GM19467 (cell line): ENCODE results near the gene JARID2.

ENCODE experiments used
- ATAC-seq: cut with Tn5 transposase; IDR thresholded peaks from one replicate; pipeline ENCODE4 v1.9.1; 2021; ENCODE audit warnings: mild to moderate bottlenecking, moderate library complexity; ENCODE audit not compliant: unreplicated experiment

The JARID2 gene

GRCh38 chr6:15368873-15369272 is 123.0 kb downstream of the JARID2 start:
- ATAC-seq, result no peak

GRCh38 chr6:15369838-15370237 is 124.0 kb downstream of the JARID2 start:
- no peak for ATAC-seq

GRCh38 chr6:15370733-15371671 is 125.1 kb downstream of the JARID2 start:
- ATAC-seq, result no peak

GRCh38 chr6:15372932-15373331 is 127.1 kb downstream of the JARID2 start:
- ATAC-seq, result no peak

- ATAC-seq, result no peak
Observed at GRCh38 chr6:15374119-15374518, 128.2 kb downstream of the JARID2 start.

- no peak for ATAC-seq
Observed at GRCh38 chr6:15375018-15375417, 129.1 kb downstream of the JARID2 start.

GRCh38 chr6:15375638-15376290 is 129.9 kb downstream of the JARID2 start:
- ATAC-seq, result no peak

GRCh38 chr6:15376900-15377487 is 131.1 kb downstream of the JARID2 start:
- ATAC-seq, result no peak

GRCh38 chr6:15378272-15378671 is 132.4 kb downstream of the JARID2 start:
- ATAC-seq, result no peak

- no peak for ATAC-seq
Observed at GRCh38 chr6:15378866-15379265, 133.0 kb downstream of the JARID2 start.

GRCh38 chr6:15380351-15380750 is 134.5 kb downstream of the JARID2 start:
- no peak for ATAC-seq

GRCh38 chr6:15382089-15382488 is 136.2 kb downstream of the JARID2 start:
- no peak for ATAC-seq

GRCh38 chr6:15382712-15383111 is 136.8 kb downstream of the JARID2 start:
- no peak for ATAC-seq

GRCh38 chr6:15384901-15385300 is 139.0 kb downstream of the JARID2 start:
- no peak for ATAC-seq

GRCh38 chr6:15385521-15385920 is 139.7 kb downstream of the JARID2 start:
- no peak for ATAC-seq

- ATAC-seq, result no peak
Observed at GRCh38 chr6:15386110-15386755, 140.4 kb downstream of the JARID2 start.

- ATAC-seq, result no peak
Observed at GRCh38 chr6:15386756-15387112, 140.9 kb downstream of the JARID2 start.

GRCh38 chr6:15387118-15387517 is 141.2 kb downstream of the JARID2 start:
- no peak for ATAC-seq

- ATAC-seq, result no peak
Observed at GRCh38 chr6:15389084-15389764, 143.4 kb downstream of the JARID2 start.

- ATAC-seq, result no peak
Observed at GRCh38 chr6:15389765-15390723, 144.2 kb downstream of the JARID2 start.
